ENCODE measurements around the gene GPR52.

GPR52 gene

DNA sequence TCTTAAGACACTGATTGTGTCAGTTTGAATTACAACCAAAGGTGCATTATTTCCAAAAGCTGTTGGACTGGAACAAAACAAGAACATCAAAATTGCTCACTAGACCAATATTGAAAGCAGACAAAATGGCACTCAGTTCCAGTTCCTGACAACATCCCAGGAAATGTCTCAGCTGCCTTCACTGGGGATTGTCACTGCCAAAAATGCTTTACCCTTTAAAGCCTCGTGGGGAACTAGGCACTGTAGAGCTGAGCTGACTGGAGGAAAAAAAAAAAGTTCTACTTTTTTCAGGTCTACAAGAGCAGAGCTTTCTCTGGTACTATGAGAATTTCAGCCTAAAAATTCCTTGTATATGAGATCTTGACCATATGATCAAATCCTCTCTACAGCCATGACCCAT lies 21.9 kb downstream of the GPR52 start:
- DNase-seq: no peak

DNA sequence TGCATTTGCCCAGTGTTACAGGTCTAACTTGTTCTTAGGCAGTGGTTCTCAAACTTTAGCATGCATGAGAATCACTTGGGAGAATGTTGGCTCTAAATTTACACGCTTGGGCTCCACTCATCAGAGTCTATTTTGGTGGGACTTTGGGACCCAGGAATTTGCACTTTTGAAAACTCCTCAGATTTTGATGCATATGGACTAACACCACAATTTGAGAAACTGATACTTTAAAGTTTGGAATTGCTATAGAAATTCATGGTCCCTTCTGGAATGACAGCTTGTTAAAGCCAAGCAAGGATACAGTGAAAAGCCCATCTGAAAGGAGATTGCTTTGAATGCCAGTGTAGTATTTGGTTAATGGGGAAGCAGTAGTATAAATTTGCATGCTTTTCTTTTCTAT lies 31.5 kb downstream of the GPR52 start:
- DNase-seq: no peak

- no peak for DNase-seq
Measured at GRCh38 chr1:174480324-174480723, 32.6 kb downstream of the GPR52 start.

DNA sequence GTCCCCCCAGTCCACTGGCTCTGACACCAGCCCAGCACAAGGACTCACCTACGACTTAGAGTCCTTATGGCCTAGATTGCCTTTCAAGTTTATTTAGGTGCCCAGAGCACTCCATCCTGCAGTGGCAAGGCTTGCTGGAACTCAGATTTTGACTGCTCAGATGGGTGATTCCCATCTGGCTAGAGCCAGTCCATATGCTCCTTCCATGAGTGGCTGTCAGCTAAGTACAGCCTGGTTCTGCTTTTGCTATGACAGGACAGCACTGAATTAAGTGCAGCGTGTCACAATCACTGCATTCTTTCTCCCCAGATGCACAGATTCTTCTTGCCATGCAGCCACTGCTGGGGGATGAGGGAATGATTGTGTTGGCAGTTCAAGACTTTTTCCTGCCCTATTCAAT lies 43.8 kb downstream of the GPR52 start:
- DNase-seq: peak; percentile 33

- DNase-seq: no peak
Measured at GRCh38 chr1:174497478-174497877, 49.7 kb downstream of the GPR52 start.
